ENCODE results near the gene PRUNE1. TPM values are rescaled to one million over a fixed set of nuclear protein-coding genes. Genes with fewer than 3 reads are reported as not detected.

PRUNE1 gene
- polyA plus RNA-seq, 3 donors = 42.4 to 48.7 (median 42.8) TPM

- DNase-seq (ENCODE audit: extremely low read depth in 1 of 11, low read depth in 9 of 11, low spot score in 4 of 11) = no peak
These were observed 9.1 kb upstream of the PRUNE1 start for GRCh38 chr1:150999051-150999674.

DNA sequence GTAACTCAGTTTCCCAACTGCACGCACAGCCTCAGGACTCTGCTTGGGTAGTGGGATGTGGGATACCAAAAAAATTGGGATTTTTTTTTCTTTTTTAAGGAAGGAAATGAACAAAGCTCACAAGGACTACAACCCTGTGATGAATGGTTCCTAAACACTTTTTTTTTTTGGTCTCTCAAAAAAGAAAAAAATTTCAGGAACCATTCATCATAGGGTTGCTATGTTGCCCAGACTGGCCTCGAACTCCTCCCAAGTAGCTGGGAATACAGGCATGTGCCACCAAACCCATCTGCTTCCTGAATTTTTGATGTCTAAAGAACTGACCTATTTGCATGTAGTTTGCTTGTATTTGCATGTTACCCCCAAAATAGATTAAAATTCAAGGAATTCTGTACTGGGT lies 8.3 kb upstream of the PRUNE1 start:
- no peak for DNase-seq (ENCODE audit: extremely low read depth in 1 of 11, low read depth in 9 of 11, low spot score in 4 of 11)

DNA sequence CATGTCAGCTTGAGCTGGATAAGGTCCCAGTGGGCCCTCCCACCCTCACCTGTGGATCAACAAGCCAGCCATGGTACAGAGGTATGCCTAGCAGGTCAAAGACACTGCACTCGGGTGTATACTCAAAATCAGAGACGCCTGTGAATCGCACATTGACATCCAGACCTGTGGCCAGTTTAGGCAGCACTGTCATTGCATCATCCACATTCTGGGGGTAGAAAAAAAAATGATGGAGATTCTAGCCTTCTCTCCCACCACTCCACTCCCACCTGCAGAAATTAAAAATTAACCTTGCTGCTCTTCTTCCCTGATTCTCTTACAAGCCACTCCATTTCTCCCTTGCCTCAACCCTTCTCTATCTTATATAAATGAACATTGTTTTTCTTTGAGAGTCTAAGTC lies 7.8 kb upstream of the PRUNE1 start:
- DNase-seq (ENCODE audit: extremely low read depth in 1 of 11, low read depth in 9 of 11, low spot score in 4 of 11) = no peak

DNA sequence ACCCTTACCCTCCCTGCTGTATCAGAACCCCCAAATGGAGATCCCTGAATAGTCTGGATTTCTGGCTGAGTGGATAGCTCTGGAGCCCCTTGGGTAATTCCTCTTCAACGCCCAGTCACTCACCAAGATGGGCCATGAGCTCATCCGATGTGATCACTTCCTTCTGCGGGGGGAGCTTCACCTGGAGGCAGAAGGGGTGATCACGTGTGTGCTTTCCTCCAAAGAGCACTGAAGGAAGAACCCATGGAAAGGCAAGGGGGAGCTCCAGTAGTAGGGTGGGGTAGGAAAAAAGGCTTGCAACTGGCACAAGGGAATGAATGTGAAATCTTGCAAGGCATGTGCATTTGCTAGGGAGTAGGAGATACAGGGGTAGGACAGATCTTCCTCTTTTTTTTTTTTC lies 6.6 kb upstream of the PRUNE1 start:
- DNase-seq (ENCODE audit: extremely low read depth in 1 of 11, low read depth in 9 of 11, low spot score in 4 of 11) = no peak

DNA sequence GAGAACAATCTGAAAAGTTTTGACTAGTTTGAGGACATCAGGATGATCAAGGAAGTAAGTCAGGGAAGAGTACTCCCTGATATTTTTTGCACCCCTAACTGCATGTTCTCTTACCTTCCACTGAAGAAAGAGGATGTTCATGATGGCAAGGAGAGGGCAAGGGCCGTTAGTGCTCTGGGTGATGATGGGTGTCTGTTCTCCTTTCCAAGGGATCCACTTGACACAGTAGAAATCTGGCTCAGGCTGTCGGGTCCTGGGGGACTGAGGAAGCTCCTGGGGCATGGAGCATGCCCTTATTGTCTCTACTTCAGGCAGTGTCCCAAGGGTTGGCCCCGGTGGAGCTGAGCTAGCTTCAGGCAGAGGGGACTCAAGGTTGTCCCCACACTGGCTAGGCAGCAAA lies 6.2 kb upstream of the PRUNE1 start:
- no peak for DNase-seq (ENCODE audit: extremely low read depth in 1 of 11, low read depth in 9 of 11, low spot score in 4 of 11)

DNA sequence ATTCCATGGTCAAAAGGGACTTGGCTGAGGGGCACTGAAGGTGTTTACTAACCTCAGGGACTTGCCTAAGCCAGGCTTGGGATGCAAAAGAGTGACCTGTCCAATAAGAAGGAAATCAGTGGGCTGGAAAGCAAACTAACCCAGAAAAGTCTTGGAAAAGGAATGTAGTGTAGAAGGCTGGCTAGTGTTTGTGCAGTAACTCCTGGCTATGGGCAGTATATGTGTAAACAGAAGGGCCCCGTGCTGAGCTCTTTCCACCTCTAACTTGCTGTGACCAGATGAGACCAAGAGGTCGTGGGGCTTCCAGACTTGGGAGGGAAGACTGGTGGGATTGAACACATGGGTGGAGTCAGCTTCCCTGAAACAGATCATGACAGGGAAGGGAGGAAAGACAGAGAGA lies 5.6 kb upstream of the PRUNE1 start:
- no peak for DNase-seq (ENCODE audit: extremely low read depth in 1 of 11, low read depth in 9 of 11, low spot score in 4 of 11)

DNA sequence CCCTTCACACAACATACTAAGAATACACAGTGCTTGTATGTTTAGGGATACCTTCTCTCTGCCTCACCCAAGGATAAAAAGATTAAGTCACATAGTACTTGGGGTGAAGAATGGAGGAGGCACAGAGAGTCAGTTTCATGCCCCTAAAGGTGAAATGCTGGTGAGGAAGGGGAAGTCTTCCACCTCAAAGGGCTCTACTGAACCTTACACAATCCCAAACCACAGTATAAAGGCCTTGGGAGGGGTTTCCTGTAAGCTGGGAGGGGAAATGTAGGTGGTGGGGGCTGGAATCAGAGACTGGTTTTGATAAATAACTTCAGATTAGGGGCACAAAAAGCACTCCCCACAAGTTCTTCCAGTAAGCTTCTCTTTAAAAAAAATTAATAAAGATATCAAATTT lies 5.1 kb upstream of the PRUNE1 start:
- no peak for DNase-seq (ENCODE audit: extremely low read depth in 1 of 11, low read depth in 9 of 11, low spot score in 4 of 11)

GRCh38 chr1:151005729-151006319 lies 2.4 kb upstream of the PRUNE1 start:
- no peak for DNase-seq (ENCODE audit: extremely low read depth in 1 of 11, low read depth in 9 of 11, low spot score in 4 of 11)

GRCh38 chr1:151006327-151007052 lies 1.8 kb upstream of the PRUNE1 start, which contains the start of gene MINDY1:
MINDY1 (minus strand) TSS chr1:151006902; CDS start chr1:151002617, 4,285 bp downstream.
- peak in 9 of 11 donors; percentile 66 to 86 (median 78) for DNase-seq (ENCODE audit: extremely low read depth in 1 of 11, low read depth in 9 of 11, low spot score in 4 of 11)

DNA sequence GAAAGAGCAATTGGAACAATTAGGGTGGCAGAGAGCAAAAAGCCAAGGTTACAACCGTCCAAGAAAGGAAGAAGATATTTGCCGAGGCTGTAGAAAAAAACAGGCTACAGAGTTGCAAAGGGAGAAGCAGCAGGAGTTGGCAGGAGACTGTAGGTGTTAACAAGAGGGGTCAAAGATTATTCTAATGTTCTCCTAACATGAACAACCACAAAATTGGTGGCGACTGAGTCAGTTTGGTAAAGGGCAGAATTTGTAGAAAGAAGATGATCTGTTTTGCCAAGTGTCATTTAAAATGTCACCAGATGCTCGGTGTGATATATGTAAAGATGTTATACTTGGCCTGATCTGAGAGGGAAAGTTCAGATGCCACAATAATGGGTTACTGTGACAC lies 401 bp upstream of the PRUNE1 start:
- DNase-seq (ENCODE audit: extremely low read depth in 1 of 11, low read depth in 9 of 11, low spot score in 4 of 11) = no peak

GRCh38 chr1:151009206-151009587 lies 948 bp downstream of the PRUNE1 start:
- DNase-seq (ENCODE audit: extremely low read depth in 1 of 11, low read depth in 9 of 11, low spot score in 4 of 11) = no peak

DNA sequence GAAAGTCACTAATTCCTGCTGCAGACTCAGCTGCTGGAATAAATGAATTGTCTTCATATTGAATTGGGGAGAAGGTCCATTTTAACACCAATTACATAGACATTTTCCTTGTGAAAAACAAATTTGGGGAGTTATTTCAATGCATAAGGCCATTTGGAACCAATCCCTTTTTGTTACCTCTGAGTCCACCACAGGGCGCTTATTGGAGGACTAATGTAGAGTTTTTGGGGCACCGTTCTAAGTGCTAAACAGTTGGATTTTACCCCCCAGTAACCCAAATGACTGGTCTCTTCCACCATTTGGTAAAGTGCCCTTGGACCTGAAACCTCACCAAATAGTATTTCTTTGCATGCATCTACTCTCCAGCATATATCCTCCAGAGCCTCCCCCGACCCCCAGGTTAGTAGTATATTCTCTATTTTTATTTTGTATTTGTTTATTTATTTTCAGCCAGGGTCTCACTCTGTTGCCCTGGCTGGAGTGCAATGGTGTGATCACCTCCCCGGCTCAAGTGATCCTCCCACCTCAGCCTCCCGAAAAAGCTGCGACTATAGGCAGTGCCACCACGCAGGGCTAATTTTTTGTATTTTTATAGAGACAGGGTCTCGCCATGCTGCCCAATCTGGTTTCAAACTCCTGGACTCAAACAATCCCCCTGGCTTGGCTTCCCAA lies 1.6 kb downstream of the PRUNE1 start:
- DNase-seq (ENCODE audit: extremely low read depth in 1 of 11, low read depth in 9 of 11, low spot score in 4 of 11) = no peak

DNA sequence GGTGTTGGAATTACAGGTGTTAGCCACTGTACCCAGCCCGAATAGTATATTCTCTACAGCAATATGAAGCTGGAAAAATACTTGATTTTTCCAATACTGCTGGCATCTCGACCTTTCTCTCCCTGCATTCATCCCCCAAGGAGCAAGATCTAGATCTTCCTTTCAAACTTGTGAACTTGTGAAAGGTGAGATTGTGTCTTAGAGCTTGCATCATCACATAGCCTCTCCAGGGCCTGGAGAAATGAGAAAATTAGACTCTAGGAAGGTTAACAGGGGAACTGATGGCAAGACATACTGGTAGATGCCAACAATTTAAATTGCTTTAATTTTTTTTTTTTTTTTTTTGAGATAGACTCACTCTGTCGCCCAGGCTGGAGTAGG lies 2.1 kb downstream of the PRUNE1 start:
- DNase-seq (ENCODE audit: extremely low read depth in 1 of 11, low read depth in 9 of 11, low spot score in 4 of 11) = no peak

DNA sequence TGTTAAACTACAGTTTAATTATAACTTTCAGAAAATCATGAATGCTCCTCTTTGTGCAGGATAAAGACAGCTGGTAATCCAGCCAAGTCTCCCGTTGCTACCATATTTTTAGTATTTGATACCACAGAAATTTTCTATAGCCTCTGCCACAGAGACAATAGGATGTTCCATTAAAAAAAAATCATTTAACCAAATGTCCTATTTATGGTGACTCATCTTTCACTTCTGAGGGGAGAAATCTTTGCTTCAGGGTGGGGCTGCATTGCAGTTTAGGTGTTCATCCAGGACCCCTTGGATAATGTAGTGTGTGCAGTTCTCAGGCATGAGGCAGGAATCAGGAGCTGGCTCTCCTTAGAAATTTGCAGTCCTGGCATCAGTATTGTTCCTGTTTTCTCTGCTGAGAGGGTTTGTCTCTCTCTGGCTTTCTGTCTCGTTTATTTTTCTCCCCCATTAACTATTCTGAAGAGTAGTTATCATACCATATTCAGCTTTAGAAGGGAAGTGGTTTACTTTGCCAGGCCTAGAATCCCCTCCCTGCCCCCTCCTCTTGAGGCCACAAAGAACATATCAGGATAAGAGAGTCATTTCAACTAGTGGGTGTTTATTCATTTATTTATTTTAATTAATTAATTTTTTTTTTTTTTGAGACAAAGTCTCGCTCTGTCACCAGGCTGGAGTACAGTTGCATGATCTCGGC lies 3.1 kb downstream of the PRUNE1 start:
- DNase-seq (ENCODE audit: extremely low read depth in 1 of 11, low read depth in 9 of 11, low spot score in 4 of 11) = no peak

- DNase-seq (ENCODE audit: extremely low read depth in 1 of 11, low read depth in 9 of 11, low spot score in 4 of 11) = no peak
These were observed 4.6 kb downstream of the PRUNE1 start for GRCh38 chr1:151012684-151013471.

- peak in 7 of 11 donors; percentile 45 to 85 (median 73) for DNase-seq (ENCODE audit: extremely low read depth in 1 of 11, low read depth in 9 of 11, low spot score in 4 of 11)
These were observed 5.3 kb downstream of the PRUNE1 start for GRCh38 chr1:151013518-151013917.

DNA sequence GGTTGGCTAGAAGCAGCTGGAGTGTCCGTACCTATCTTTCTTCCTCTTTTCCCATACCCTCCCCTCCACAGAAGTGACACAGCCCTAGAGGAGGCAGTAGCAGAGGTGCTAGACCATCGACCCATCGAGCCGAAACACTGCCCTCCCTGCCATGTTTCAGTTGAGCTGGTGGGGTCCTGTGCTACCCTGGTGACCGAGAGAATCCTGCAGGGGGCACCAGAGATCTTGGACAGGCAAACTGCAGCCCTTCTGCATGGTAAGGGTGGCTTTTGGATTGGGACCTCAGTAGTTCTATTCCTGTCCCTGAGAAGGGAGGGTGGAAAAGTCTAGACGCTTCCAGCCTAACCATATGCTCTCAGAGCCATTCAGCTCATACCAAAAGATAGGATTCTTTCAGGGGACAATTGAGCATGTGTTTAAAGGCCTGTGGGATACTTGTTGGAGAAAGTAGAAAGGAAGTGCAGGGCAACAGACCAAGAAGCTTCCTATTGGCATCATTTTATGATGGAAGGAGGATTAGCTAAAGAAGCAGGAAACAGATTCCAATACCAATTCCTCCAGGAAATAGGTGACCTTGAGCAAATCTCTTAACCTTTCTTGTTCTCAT lies 16.4 kb downstream of the PRUNE1 start:
- DNase-seq (ENCODE audit: extremely low read depth in 1 of 11, low read depth in 9 of 11, low spot score in 4 of 11) = peak in 5 of 11 donors; percentile 51 to 71 (median 56)

GRCh38 chr1:151026460-151026859 lies 18.2 kb downstream of the PRUNE1 start:
- no peak for DNase-seq (ENCODE audit: extremely low read depth in 1 of 11, low read depth in 9 of 11, low spot score in 4 of 11)

Measured in renal cortex interstitium (tissue), 11 donors.